ENCODE measurements around the gene ALPI. TPM values are rescaled to one million over a fixed set of nuclear protein-coding genes. Genes with fewer than 3 reads are reported as not detected.

Gene ALPI
- total and polyA plus RNA-seq, 5 donors: not detected

GRCh38 chr2:232415736-232416520 is 40.0 kb upstream of the ALPI start:
- Histone ChIP-seq H3K9me3 (ENCODE audit: control insufficient read depth, low read length) (no peaks in the 10 kb centered on the region), H3K27me3 (ENCODE audit: control insufficient read depth, insufficient read depth) (no peaks in the 10 kb centered on the region), H3K27ac (ENCODE audit: low read length) (no peak overlapping the region), H3K4me3 (ENCODE audit: low read length) (no peak overlapping the region), H3K4me1 (ENCODE audit: control insufficient read depth, insufficient read depth, low read length) (no peaks in the 10 kb centered on the region)
- 93% methylated on average over 12 of the region's 12 CpGs for WGBS
- no peak for ATAC-seq
- intact Hi-C loops (cut with DNase I): no loop called here
- no peak for DNase-seq

- H3K27me3 ChIP-seq (ENCODE audit: control insufficient read depth, insufficient read depth): no peaks in the 10 kb centered on the region
- intact Hi-C loops (cut with DNase I): no loop called here
- no peak overlapping the region for H3K4me3 ChIP-seq (ENCODE audit: low read length)
- H3K4me1 ChIP-seq (ENCODE audit: control insufficient read depth, insufficient read depth, low read length): no peaks in the 10 kb centered on the region
- no peaks in the 10 kb centered on the region for H3K9me3 ChIP-seq (ENCODE audit: control insufficient read depth, low read length)
- WGBS: 92% methylated on average over 17 of the region's 17 CpGs
- ATAC-seq: no peak
- H3K27ac ChIP-seq (ENCODE audit: low read length): no peak overlapping the region
- no peak for DNase-seq
Observed at GRCh38 chr2:232416521-232417470, 39.2 kb upstream of the ALPI start.

GRCh38 chr2:232417489-232417888 is 38.5 kb upstream of the ALPI start:
- H3K27me3 ChIP-seq (ENCODE audit: control insufficient read depth, insufficient read depth): no peaks in the 10 kb centered on the region
- intact Hi-C loops (cut with DNase I): no loop called here

GRCh38 chr2:232418056-232418455 is 37.9 kb upstream of the ALPI start:
- no peaks in the 10 kb centered on the region for H3K9me3 ChIP-seq (ENCODE audit: control insufficient read depth, low read length)
- ATAC-seq: no peak
- WGBS: 68% methylated on average over 6 of the region's 6 CpGs
- H3K4me3 ChIP-seq (ENCODE audit: low read length): no peak overlapping the region
- no peaks in the 10 kb centered on the region for H3K27me3 ChIP-seq (ENCODE audit: control insufficient read depth, insufficient read depth)
- intact Hi-C loops (cut with DNase I): no loop called here
- no peak overlapping the region for H3K27ac ChIP-seq (ENCODE audit: low read length)
- no peaks in the 10 kb centered on the region for H3K4me1 ChIP-seq (ENCODE audit: control insufficient read depth, insufficient read depth, low read length)
- DNase-seq: no peak

More at GRCh38 chr2:232417489-232417888, 38.5 kb upstream of the ALPI start:
- WGBS: 78% methylated on average over 5 of the region's 5 CpGs
- no peaks in the 10 kb centered on the region for H3K4me1 ChIP-seq (ENCODE audit: control insufficient read depth, insufficient read depth, low read length)
- H3K27ac ChIP-seq (ENCODE audit: low read length): no peak overlapping the region
- DNase-seq (no peak), ATAC-seq (no peak)
- H3K9me3 ChIP-seq (ENCODE audit: control insufficient read depth, low read length): no peaks in the 10 kb centered on the region
- H3K4me3 ChIP-seq (ENCODE audit: low read length): no peak overlapping the region

GRCh38 chr2:232418466-232419244 is 37.3 kb upstream of the ALPI start:
- Histone ChIP-seq H3K4me1 (ENCODE audit: control insufficient read depth, insufficient read depth, low read length) (no peaks in the 10 kb centered on the region), H3K27ac (ENCODE audit: low read length) (no peak overlapping the region), H3K9me3 (ENCODE audit: control insufficient read depth, low read length) (no peaks in the 10 kb centered on the region), H3K4me3 (ENCODE audit: low read length) (peak overlapping the region; percentile 11), H3K27me3 (ENCODE audit: control insufficient read depth, insufficient read depth) (no peaks in the 10 kb centered on the region)
- WGBS: 2% methylated on average over 49 of the region's 49 CpGs
- intact Hi-C loops (cut with DNase I): no loop called here
- DNase-seq (no peak), ATAC-seq (no peak)

- no peaks in the 10 kb centered on the region for H3K9me3 ChIP-seq (ENCODE audit: control insufficient read depth, low read length)
- WGBS: 3% methylated on average over 79 of the region's 79 CpGs
- no peaks in the 10 kb centered on the region for H3K4me1 ChIP-seq (ENCODE audit: control insufficient read depth, insufficient read depth, low read length)
- ATAC-seq (no peak), DNase-seq (no peak)
- intact Hi-C loops (cut with DNase I): no loop called here
- no peaks in the 10 kb centered on the region for H3K27me3 ChIP-seq (ENCODE audit: control insufficient read depth, insufficient read depth)
- no peak overlapping the region for H3K27ac ChIP-seq (ENCODE audit: low read length)
- H3K4me3 ChIP-seq (ENCODE audit: low read length): peak overlapping the region; percentile 11
Observed at GRCh38 chr2:232419245-232420072, 36.5 kb upstream of the ALPI start.

- H3K27me3 ChIP-seq (ENCODE audit: control insufficient read depth, insufficient read depth): no peaks in the 10 kb centered on the region
- intact Hi-C loops (cut with DNase I): no loop called here
- no peaks in the 10 kb centered on the region for H3K4me1 ChIP-seq (ENCODE audit: control insufficient read depth, insufficient read depth, low read length)
- no peak overlapping the region for H3K4me3 ChIP-seq (ENCODE audit: low read length)
- no peak for DNase-seq
- H3K27ac ChIP-seq (ENCODE audit: low read length): no peak overlapping the region
- ATAC-seq: no peak
- WGBS: 8% methylated on average over 22 of the region's 22 CpGs
- no peaks in the 10 kb centered on the region for H3K9me3 ChIP-seq (ENCODE audit: control insufficient read depth, low read length)
Observed at GRCh38 chr2:232420073-232420454, 35.9 kb upstream of the ALPI start.

- intact Hi-C loops (cut with DNase I): no loop called here
- H3K4me3 ChIP-seq (ENCODE audit: low read length): peak overlapping the region; percentile 3
- DNase-seq (no peak), ATAC-seq (peak in 1 of 2 donors; percentile 16)
- H3K9me3 ChIP-seq (ENCODE audit: control insufficient read depth, low read length): no peaks in the 10 kb centered on the region
- 2% methylated on average over 79 of the region's 79 CpGs for WGBS
- no peaks in the 10 kb centered on the region for H3K4me1 ChIP-seq (ENCODE audit: control insufficient read depth, insufficient read depth, low read length)
- no peak overlapping the region for H3K27ac ChIP-seq (ENCODE audit: low read length)
- H3K27me3 ChIP-seq (ENCODE audit: control insufficient read depth, insufficient read depth): no peaks in the 10 kb centered on the region
Observed at GRCh38 chr2:232420463-232421188, 35.3 kb upstream of the ALPI start.

GRCh38 chr2:232421189-232421785 is 34.7 kb upstream of the ALPI start:
- ATAC-seq: no peak
- Histone ChIP-seq H3K4me3 (ENCODE audit: low read length) (no peak overlapping the region), H3K4me1 (ENCODE audit: control insufficient read depth, insufficient read depth, low read length) (no peaks in the 10 kb centered on the region), H3K27me3 (ENCODE audit: control insufficient read depth, insufficient read depth) (no peaks in the 10 kb centered on the region), H3K27ac (ENCODE audit: low read length) (no peak overlapping the region), H3K9me3 (ENCODE audit: control insufficient read depth, low read length) (no peaks in the 10 kb centered on the region)
- WGBS: 18% methylated on average over 22 of the region's 22 CpGs
- no peak for DNase-seq
- intact Hi-C loops (cut with DNase I): no loop called here

Measured in right cardiac atrium (tissue), 5 donors.